ENCODE data around the gene PKP1.

GRCh38 chr1:201329801-201330200 is 46.5 kb downstream of the PKP1 start:
- TF ChIP-seq CTCF (IDR thresholded peaks at IDR 0.05) (no peak), POLR2AphosphoS5 (IDR thresholded peaks at IDR 0.05) (no peak), POLR2A (IDR thresholded peaks at IDR 0.05) (no peak), EP300 (IDR thresholded peaks at IDR 0.05) (no peak)
